HTR-8/SVneo (cell line): ENCODE results near the gene SEMA3C.
"Not testable (repeated sequence)": the region's sequence is repeated elsewhere in the genome, so short reads cannot be mapped to it uniquely, and the experiment has no call there.

Experiments used
- DNase-seq: peaks from one replicate; pipeline ENCODE4 v3.0.0; 2011; ENCODE audit warnings: low spot score, mixed read lengths; ENCODE audit not compliant: insufficient read length
- FAIRE-seq: peaks from 2 replicates; lab custom pipeline; 2011; peaks lifted over from hg19 to GRCh38; lab: Jason Lieb, UNC

SEMA3C gene

GRCh38 chr7:80929619-80930018, 10.8 kb upstream of the SEMA3C start:
- FAIRE-seq (no peak), DNase-seq (no peak)

DNA sequence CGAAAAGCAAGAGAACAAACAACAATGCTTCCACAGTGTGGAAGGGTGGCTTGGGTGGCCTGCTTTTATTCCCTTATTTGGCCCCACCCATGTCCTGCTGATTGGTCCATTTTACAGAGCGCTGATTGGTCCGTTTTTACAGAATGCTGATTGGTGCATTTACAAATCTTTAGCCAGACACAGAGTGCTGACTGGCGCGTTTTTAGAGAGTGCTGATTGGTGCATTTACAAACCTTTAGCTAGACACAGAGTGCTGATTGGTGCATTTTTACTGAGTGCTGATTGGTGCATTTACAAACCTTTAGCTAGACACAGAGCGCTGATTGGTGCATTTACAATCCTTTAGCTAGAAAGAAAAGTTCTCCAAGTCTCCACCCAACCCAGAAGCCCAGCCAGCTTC, 8.1 kb upstream of the SEMA3C start:
- not testable (repeated sequence) for DNase-seq, FAIRE-seq

DNA sequence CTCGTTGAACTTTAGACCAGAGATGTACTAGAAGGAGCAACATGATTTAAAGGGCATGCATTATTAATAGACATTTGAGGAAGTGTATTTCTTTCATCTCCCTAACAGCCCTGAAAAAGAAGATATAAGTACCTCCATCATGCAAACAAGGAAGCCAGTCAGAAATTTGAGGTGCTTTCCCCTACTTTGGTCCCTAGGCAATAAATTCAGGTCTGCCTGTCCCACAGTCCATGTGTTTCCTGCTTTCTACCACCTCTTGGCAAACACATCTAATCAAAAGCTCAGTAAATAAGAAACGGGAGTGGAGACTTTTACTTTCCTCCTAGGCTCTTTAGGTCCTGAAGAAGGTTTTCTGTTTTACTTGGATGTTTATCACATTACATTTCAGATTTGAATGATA, 5.2 kb upstream of the SEMA3C start:
- no peak for DNase-seq
- FAIRE-seq: no peak

DNA sequence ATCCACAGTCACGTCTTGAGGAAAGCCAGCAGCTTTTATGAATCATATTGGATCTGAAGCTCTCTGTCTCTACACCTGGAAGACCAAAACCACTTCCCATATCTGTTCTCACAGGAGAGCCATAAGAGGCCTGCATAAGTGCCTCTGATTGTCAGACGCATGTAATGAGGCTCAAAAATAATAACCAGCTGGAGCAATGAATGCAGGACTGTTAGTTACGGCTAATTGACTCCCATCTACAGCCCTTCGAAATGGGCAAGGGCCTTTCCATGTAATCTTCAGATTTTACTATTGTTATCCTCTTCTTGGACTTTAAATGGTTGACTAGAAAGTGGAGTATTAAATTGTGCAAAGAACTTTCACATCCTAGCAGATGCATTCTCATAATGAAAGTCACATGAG, 4.4 kb upstream of the SEMA3C start:
- DNase-seq: no peak
- FAIRE-seq: no peak

- DNase-seq (no peak), FAIRE-seq (no peak)
Observed at GRCh38 chr7:80922253-80923049, 3.6 kb upstream of the SEMA3C start.

DNA sequence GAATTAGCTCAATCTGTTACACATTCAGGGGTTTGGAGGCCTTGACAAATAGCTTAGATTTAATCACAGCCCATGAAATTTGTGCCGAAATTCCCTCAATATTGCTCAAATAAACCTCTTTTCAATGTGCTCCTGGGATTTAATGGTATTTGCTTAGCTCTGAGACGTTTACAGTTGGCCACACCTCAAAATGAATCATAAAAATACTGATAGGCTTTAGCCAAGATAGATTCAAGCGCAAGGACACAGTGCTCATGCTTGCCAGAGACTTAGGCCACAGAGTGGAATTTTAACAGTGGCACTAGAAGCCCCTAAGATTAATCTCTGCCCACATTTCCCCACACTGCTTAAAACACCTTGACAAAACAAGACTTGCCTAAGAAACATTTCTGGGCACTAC, 2.3 kb upstream of the SEMA3C start:
- DNase-seq (no peak), FAIRE-seq (no peak)

GRCh38 chr7:80918399-80918798, 452 bp downstream of the SEMA3C start:
- no peak for DNase-seq

GRCh38 chr7:80916770-80917741, 1.8 kb downstream of the SEMA3C start:
- DNase-seq (no peak), FAIRE-seq (no peak)

More at GRCh38 chr7:80918399-80918798, 452 bp downstream of the SEMA3C start:
- no peak for FAIRE-seq

- FAIRE-seq (no peak), DNase-seq (no peak)
Observed at GRCh38 chr7:80910228-80910627, 8.6 kb downstream of the SEMA3C start.

DNA sequence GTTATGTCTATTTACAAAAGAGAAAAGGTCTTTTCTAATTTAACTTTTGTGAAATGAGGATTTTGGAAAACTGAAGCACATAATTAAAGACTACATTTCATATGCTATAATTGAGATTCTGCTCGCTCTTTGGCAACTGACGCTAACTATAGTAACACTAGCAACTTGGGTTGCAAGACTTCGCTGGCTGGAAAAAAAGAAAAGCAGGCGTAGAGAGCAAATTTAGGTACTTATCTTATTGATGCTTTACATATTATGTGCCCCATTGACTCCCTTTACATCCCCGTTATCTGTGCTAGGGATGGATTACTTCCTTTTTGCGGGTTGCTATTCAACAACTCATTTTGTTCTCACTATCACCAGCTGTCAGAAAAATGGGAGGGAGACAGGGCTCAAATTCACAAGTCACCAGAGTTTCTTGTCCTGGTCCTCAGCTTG, 10.5 kb downstream of the SEMA3C start:
- FAIRE-seq (no peak), DNase-seq (no peak)

- FAIRE-seq: no peak
Observed at GRCh38 chr7:80907612-80908011, 11.2 kb downstream of the SEMA3C start.

DNA sequence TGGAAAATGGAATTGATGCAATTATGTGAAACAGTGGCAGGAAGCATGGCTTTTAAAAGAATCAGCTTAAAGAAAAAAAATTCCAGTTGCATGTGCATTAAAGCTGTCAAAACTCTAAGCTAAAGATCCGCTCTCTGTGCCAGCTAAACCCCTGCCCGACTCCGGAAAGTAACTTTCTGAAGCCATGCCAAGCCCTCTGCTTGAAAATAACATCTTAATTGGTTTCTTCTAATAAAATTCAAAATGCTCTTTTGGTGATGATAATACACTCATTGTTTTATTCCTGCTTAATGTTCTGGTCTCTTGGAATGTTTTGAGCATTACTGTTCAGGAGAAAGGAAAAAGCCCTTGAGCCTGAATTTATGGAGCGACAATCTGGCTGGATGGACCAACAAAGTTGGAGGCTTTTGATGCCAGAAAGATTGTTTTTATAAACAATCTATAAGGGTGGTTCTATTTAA, 11.7 kb downstream of the SEMA3C start:
- FAIRE-seq (no peak), DNase-seq (no peak)

More at GRCh38 chr7:80907612-80908011, 11.2 kb downstream of the SEMA3C start:
- DNase-seq: no peak

DNA sequence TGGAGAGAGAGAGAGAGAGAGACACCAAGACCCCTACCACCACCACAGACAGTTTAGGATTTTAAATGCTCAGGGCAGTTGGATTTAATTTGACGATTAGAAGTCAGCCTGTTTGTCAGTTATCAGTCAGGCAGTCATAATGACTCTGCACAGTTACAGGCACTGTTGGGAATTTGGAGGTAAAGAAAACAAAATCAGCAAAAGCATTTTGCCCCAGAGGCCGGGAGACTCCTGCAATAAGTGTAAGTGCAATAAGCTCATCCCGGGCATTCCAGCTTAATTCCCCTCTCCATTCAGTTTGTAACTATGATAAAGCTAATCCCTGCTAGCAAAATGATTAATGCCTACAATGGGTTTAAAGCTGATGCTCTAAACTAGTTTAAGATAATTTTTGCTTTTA, 13.5 kb downstream of the SEMA3C start:
- no peak for FAIRE-seq
- no peak for DNase-seq

DNA sequence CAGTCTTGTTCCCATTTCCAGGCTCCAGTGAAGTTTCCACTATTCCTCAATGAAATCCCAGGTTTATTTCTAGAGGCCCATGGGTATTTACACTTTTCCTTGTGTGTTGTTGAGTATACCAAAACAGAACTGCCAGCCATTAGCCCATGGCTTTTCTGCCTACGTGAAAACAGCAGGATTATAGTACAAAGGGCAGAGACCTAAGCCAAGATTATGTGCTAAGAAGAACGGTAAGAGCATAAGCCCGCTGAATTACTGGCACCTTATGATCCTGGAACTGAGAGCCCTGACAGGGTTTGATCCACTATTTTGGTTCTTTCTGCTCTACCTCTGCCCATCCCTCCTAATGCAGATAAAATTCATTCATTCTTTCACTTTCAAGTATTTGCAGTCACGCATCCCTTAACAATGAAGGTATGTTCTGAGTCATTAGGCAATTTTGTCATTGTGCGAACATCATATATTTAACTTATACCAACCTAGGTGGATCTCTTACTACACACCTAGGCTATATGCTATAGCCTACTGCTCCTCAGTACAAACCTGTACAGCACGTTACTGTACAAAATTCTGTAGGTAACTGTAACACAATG, 16.0 kb downstream of the SEMA3C start:
- DNase-seq (no peak), FAIRE-seq (no peak)

DNA sequence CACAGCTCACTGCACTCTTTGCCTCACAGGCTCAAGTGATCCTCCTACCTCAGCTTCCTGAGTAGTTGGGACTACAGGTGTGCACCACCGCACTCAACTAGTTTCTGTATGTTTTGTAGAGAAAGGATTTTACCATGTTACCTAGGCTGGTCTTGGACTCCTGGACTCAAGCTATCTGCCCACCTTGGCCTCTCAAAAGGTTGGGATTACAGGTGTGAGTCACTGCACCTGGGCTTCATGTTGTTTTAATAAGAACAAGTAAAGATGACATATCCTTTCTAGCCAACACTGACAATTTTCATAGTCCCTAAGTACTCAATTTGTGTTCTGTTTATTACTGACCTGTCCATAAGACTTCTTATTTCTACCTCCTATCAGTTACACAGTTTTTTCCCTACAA, 16.8 kb downstream of the SEMA3C start:
- DNase-seq (no peak), FAIRE-seq (no peak)

DNA sequence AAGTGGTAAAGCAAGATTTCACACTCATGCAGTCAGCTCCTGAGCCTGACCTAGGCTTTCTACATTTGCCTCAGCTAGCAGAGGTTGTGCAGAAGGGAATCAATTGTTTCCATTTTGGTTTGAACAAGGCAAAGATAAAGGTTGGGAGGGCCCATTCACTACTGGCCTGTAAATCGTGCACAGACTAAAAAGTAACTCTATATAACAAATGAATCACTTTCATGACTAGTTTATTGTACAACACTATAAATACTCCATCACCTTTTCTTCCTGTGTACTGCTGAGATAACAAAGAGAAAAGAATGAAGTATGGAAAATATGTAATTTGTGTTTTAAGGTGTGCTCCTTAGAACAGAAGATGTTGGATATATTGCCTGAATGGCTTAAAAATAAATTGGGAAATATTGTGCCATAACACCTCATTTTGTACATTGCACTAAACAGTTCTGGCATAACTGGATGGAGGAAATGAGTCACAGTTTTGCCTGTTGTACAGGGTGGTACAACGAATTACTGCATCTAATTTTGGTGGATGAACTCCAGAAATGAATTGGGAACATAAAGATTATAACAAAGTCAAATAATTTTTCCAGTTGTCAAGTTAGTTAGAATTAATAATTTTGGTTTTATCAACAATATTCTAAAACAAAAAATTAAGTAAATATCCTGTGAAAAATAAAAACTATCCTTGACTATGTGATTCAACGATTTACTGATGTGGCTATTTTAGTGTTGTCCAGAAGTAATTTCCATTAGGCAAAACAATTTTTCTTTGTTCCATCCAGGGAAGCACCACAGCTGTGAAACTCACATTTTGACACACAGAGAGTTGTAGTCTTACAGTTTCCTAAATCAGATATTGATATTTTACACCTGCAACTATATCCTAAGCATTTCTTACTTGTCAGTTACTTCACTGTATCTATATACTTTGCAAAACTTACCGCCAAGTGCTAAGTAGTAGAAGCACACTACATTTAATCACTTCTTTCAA, 18.0 kb downstream of the SEMA3C start:
- DNase-seq (no peak), FAIRE-seq (no peak)

- DNase-seq: no peak
- FAIRE-seq: no peak
Observed at GRCh38 chr7:80896906-80897598, 21.8 kb downstream of the SEMA3C start.

DNA sequence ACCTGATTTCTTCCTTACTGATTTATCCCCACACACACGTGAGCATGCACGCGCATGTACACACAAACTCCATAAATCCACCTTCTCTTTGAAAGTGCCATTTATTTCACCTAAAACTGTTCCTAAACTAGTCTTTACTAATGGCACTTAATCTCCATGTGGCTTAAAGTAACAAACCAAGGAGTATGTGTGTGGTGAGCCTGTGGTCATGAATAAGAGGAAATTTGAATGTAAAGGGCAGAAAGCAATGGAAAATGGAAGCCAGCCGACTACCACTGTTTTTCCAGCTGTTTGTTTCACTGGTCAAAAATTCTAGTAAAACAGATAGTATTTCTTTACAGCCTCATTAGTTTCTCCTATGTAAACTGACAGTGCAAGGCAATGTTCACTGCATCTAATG, 23.8 kb downstream of the SEMA3C start:
- no peak for DNase-seq
- FAIRE-seq: no peak

DNA sequence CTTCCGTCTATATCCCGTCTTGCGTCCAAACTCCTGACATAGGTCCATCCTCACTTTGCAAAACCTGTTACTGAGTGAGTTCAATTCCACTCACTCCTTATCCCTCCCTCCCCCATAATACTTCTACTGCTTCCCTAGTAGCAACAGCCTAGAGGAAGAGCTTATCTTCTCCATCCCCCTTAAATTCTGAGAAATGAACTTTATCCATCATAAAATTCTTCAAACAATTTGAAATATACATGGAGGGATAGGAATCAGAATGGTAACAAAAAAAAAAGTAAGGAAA, 27.6 kb downstream of the SEMA3C start:
- FAIRE-seq (no peak), DNase-seq (no peak)
